OCI-LY1 (cell line): ENCODE measurements around the gene GPR158.

Experiments
- H2AFZ ChIP-seq: fragments of 200-600 bp; sonication (generic), shearing (Covaris generic); 2 replicates; pipeline ENCODE4 v1.6.0; 2014; ENCODE audit warnings: antibody characterized with exemption, mild to moderate bottlenecking, low read length
- H3F3A ChIP-seq: fragments of 200-600 bp; sonication (generic), shearing (Covaris generic); 2 replicates; pipeline ENCODE4 v1.6.0; 2014; ENCODE audit warnings: mild to moderate bottlenecking, antibody characterized with exemption, low read length, moderate library complexity; ENCODE audit not compliant: insufficient read depth
- H3K27ac ChIP-seq: fragments of 200-600 bp; sonication (generic); 2 replicates; pipeline ENCODE4 v1.5.1; 2014; ENCODE audit warnings: low read length, mixed run types, mild to moderate bottlenecking, low read depth; ENCODE audit not compliant: poor library complexity, severe bottlenecking
- H3K27me3 ChIP-seq: fragments of 200-600 bp; sonication (generic); 2 replicates; pipeline ENCODE4 v1.6.0; 2014; ENCODE audit warnings: antibody characterized with exemption, mild to moderate bottlenecking, low read length, moderate library complexity; ENCODE audit not compliant: insufficient read depth
- H3K36me3 ChIP-seq: fragments of 200-600 bp; sonication (generic); 2 replicates; pipeline ENCODE4 v1.6.1; 2014; ENCODE audit warnings: mild to moderate bottlenecking, antibody characterized with exemption, low read length, moderate library complexity, mixed read lengths; ENCODE audit not compliant: insufficient read depth
- H3K4me1 ChIP-seq: fragments of 200-600 bp; sonication (generic); 2 replicates; pipeline ENCODE4 v1.5.1; 2014; ENCODE audit warnings: mild to moderate bottlenecking, low read length, moderate library complexity; ENCODE audit not compliant: insufficient read depth, severe bottlenecking
- H3K4me2 ChIP-seq: fragments of 200-600 bp; sonication (generic), shearing (Covaris generic); 2 replicates; pipeline ENCODE4 v1.6.1; 2014; ENCODE audit warnings: low read length
- H3K4me3 ChIP-seq: fragments of 200-600 bp; sonication (generic); 2 replicates; pipeline ENCODE4 v1.5.1; 2014; ENCODE audit warnings: low read length, low read depth, mild to moderate bottlenecking, mixed read lengths; ENCODE audit not compliant: poor library complexity, severe bottlenecking
- H3K79me2 ChIP-seq: fragments of 200-600 bp; shearing (Covaris generic); 2 replicates; pipeline ENCODE4 v1.6.1; 2016; ENCODE audit warnings: mixed run types, low read length, mixed read lengths; ENCODE audit not compliant: insufficient read depth
- H3K9ac ChIP-seq: fragments of 200-600 bp; sonication (generic), shearing (Covaris generic); 2 replicates; pipeline ENCODE4 v1.6.1; 2014; ENCODE audit warnings: mild to moderate bottlenecking, low read length, mixed read lengths
- H3K9me2 ChIP-seq: fragments of 200-600 bp; sonication (generic), shearing (Covaris generic); 2 replicates; pipeline ENCODE4 v1.6.1; 2014; ENCODE audit warnings: low read depth, mild to moderate bottlenecking, low read length, mixed read lengths
- H3K9me3 ChIP-seq: fragments of 200-600 bp; shearing (Covaris generic); 2 replicates; pipeline ENCODE4 v1.6.1; 2014; ENCODE audit warnings: low read length, mixed read lengths
- H4K20me1 ChIP-seq: fragments of 200-600 bp; sonication (generic), shearing (Covaris generic); 2 replicates; pipeline ENCODE4 v1.6.0; 2016; ENCODE audit warnings: mild to moderate bottlenecking, low read length; ENCODE audit not compliant: insufficient read depth
- EZH2 ChIP-seq: fragments of 200-600 bp; sonication (generic), shearing (Covaris generic); IDR thresholded peaks from 2 replicates; pipeline ENCODE4 v1.8.0; 2017; ENCODE audit warnings: borderline replicate concordance, mixed run types, mild to moderate bottlenecking, antibody characterized with exemption, low read length, moderate library complexity, mixed read lengths
- TF ChIP-seq, protein P1 (sequence below): fragments of 200-600 bp; sonication (generic), shearing (Covaris generic); IDR thresholded peaks from 2 replicates; pipeline ENCODE4 v1.5.1; 2017; ENCODE audit warnings: mild to moderate bottlenecking, antibody characterized with exemption, low read length, moderate library complexity, mixed read lengths

Gene GPR158

DNA sequence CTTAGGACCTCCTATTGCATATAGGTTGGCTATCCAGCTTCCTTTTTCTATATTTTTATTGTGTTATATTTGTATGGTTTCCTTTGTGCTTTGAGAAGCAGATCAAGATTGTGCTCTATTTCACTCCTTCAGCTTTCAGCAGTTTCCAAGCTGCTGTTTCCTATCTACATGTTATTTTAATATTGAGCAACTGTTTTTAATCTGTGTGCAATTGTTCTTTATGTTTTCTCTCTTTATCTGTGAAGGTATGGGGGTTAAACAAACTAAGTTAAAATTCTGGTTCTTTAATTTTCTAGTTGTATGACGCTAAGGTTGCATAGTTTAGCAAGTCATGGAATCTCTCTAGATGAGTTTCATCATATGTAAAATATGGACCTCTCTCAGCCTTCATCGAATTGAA lies 251.0 kb downstream of the GPR158 start:
- Histone ChIP-seq H3K79me2 (no peaks in the 10 kb centered on the region), H3K9me2 (no peaks in the 10 kb centered on the region), H3K4me1 (no peaks in the 10 kb centered on the region), H4K20me1 (no peaks in the 10 kb centered on the region), H3K9ac (no peak overlapping the region), H2AFZ (no peak overlapping the region), H3K36me3 (no peaks in the 10 kb centered on the region), H3K4me3 (no peak overlapping the region), H3K4me2 (no peak overlapping the region), H3F3A (no peaks in the 10 kb centered on the region), H3K27ac (no peak overlapping the region), H3K27me3 (no peaks in the 10 kb centered on the region), H3K9me3 (no peaks in the 10 kb centered on the region)
- TF ChIP-seq, protein P1, sequence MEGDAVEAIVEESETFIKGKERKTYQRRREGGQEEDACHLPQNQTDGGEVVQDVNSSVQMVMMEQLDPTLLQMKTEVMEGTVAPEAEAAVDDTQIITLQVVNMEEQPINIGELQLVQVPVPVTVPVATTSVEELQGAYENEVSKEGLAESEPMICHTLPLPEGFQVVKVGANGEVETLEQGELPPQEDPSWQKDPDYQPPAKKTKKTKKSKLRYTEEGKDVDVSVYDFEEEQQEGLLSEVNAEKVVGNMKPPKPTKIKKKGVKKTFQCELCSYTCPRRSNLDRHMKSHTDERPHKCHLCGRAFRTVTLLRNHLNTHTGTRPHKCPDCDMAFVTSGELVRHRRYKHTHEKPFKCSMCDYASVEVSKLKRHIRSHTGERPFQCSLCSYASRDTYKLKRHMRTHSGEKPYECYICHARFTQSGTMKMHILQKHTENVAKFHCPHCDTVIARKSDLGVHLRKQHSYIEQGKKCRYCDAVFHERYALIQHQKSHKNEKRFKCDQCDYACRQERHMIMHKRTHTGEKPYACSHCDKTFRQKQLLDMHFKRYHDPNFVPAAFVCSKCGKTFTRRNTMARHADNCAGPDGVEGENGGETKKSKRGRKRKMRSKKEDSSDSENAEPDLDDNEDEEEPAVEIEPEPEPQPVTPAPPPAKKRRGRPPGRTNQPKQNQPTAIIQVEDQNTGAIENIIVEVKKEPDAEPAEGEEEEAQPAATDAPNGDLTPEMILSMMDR = no peak
- TF ChIP-seq EZH2 = no peak

DNA sequence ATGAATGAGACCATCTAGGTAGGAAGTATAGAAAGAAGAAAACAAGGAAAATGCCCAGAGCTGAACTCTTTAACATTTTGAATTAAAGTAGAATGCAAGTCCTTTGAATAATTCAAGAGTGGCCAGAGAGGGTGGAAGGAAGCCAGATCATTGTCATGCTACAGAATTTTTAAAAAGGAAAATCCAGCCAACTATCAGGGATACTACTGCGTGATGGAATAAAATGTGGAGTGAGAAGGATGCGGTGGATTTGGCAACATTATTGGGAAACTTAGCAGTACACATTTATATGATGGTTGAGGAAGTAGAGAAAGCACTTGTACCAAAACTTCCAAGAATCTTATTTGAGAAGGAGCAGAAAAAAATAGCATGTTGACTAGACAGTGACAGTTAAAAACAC lies 261.6 kb downstream of the GPR158 start:
- H3K36me3 ChIP-seq = no peaks in the 10 kb centered on the region
- no peaks in the 10 kb centered on the region for H3K9me2 ChIP-seq
- H3K4me2 ChIP-seq = no peak overlapping the region
- no peaks in the 10 kb centered on the region for H3K9me3 ChIP-seq
- no peak overlapping the region for H3K27ac ChIP-seq
- H3K4me3 ChIP-seq = no peak overlapping the region
- H3K4me1 ChIP-seq = no peaks in the 10 kb centered on the region
- TF ChIP-seq EZH2 = no peak
- TF ChIP-seq, protein P1 = no peak
- no peaks in the 10 kb centered on the region for H3K27me3 ChIP-seq
- no peak overlapping the region for H3K9ac ChIP-seq
- H3F3A ChIP-seq = no peaks in the 10 kb centered on the region
- H3K79me2 ChIP-seq = no peaks in the 10 kb centered on the region
- H2AFZ ChIP-seq = no peak overlapping the region
- no peaks in the 10 kb centered on the region for H4K20me1 ChIP-seq

DNA sequence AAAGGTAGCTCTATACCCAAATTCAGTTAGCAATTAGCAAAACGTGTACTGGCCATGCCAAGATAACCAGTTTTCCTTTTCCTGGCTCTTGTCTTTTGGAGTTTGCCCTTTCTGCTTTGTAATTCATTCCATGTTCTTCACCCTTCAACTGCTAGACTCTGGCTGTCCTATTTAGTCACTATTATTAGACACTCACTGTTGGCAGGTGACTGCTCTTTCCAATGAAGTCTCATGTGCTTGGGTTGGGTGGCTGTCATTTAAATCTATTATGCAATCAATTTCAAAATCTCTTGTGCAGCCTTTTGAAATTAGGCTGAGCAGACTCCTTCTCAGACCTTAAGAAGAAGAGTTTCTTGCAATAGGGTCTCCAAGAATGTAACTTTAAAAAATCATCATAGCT lies 266.5 kb downstream of the GPR158 start:
- no peak overlapping the region for H2AFZ ChIP-seq
- H3K27me3 ChIP-seq = no peaks in the 10 kb centered on the region
- H3K9me2 ChIP-seq = no peaks in the 10 kb centered on the region
- H3K4me3 ChIP-seq = no peak overlapping the region
- H3K4me2 ChIP-seq = no peak overlapping the region
- no peaks in the 10 kb centered on the region for H3K9me3 ChIP-seq
- H3K36me3 ChIP-seq = no peaks in the 10 kb centered on the region
- H4K20me1 ChIP-seq = no peaks in the 10 kb centered on the region
- no peaks in the 10 kb centered on the region for H3K79me2 ChIP-seq
- H3K9ac ChIP-seq = no peak overlapping the region
- no peaks in the 10 kb centered on the region for H3K4me1 ChIP-seq
- TF ChIP-seq, protein P1 = no peak
- no peak for TF ChIP-seq EZH2
- no peaks in the 10 kb centered on the region for H3F3A ChIP-seq
- H3K27ac ChIP-seq = no peak overlapping the region
